B cell (primary cell): ENCODE results near the gene PRKCB.

ENCODE experiments used
- EZH2 ChIP-seq: IDR thresholded peaks from 2 replicates; pipeline ENCODE4 v1.6.1; 2012; ENCODE audit warnings: borderline replicate concordance, low read depth, mild to moderate bottlenecking, moderate library complexity, low read length; ENCODE audit not compliant: insufficient read depth, poor library complexity, severe bottlenecking
- TF ChIP-seq, protein P1 (sequence below): fragments of 200-600 bp; IDR thresholded peaks from one replicate; pipeline ENCODE4 v1.8.0; 2022; ENCODE audit warnings: antibody characterized with exemption, mild to moderate bottlenecking

GRCh38 chr16:23907903-23908302 is 72.1 kb downstream of the PRKCB start:
- TF ChIP-seq, protein P1, sequence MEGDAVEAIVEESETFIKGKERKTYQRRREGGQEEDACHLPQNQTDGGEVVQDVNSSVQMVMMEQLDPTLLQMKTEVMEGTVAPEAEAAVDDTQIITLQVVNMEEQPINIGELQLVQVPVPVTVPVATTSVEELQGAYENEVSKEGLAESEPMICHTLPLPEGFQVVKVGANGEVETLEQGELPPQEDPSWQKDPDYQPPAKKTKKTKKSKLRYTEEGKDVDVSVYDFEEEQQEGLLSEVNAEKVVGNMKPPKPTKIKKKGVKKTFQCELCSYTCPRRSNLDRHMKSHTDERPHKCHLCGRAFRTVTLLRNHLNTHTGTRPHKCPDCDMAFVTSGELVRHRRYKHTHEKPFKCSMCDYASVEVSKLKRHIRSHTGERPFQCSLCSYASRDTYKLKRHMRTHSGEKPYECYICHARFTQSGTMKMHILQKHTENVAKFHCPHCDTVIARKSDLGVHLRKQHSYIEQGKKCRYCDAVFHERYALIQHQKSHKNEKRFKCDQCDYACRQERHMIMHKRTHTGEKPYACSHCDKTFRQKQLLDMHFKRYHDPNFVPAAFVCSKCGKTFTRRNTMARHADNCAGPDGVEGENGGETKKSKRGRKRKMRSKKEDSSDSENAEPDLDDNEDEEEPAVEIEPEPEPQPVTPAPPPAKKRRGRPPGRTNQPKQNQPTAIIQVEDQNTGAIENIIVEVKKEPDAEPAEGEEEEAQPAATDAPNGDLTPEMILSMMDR = no peak
- no peak for TF ChIP-seq EZH2
